H1 (cell line): ENCODE data around the gene IL2RG. TPM values are rescaled to one million over a fixed set of nuclear protein-coding genes. Genes with fewer than 3 reads are reported as not detected.
A peak's percentile ranks its signal among the peaks of the same experiment; 100 is the strongest.

Experiments
- CTCF ChIA-PET: fragments of 300-600 bp; sonication (Branson Sonifier 250); formaldehyde crosslinking; loops from one replicate; lab custom pipeline; 2021; ENCODE audit not compliant: partially characterized antibody; lab: Charles Lee
- POLR2A ChIA-PET: fragments of 300-600 bp; sonication (Branson Sonifier 250); formaldehyde crosslinking; loops from one replicate; lab custom pipeline; 2021; ENCODE audit warnings: inconsistent platforms; ENCODE audit not compliant: partially characterized antibody; lab: Charles Lee
- DNase-seq, 2 experiments: peaks; one replicate each; pipeline versions ENCODE4 v3.0.0 to v3.0.0-alpha.2; 2010 to 2022; ENCODE audit warnings: low spot score in 2 of 2, low read depth in 1 of 2, mixed read lengths in 1 of 2
- FAIRE-seq: peaks from 2 replicates; lab custom pipeline; 2011; peaks lifted over from hg19 to GRCh38; lab: Jason Lieb, UNC
- H2AFZ ChIP-seq: 2 replicates; pipeline ENCODE4 v1.8.1; 2012; ENCODE audit warnings: low read length, inconsistent platforms
- H2AK5ac ChIP-seq: 2 replicates; pipeline ENCODE4 v1.6.1; 2013; ENCODE audit warnings: low read depth, low read length
- H2BK120ac ChIP-seq: replicated peaks from 2 replicates; pipeline ENCODE3; 2013; ENCODE audit warnings: low read depth, low read length, inconsistent platforms
- H2BK12ac ChIP-seq: 2 replicates; pipeline ENCODE4 v1.6.1; 2013; ENCODE audit warnings: low read depth, low read length
- H2BK15ac ChIP-seq: 2 replicates; pipeline ENCODE4 v1.6.1; 2013; ENCODE audit warnings: low read length
- H2BK20ac ChIP-seq: 2 replicates; pipeline ENCODE4 v1.6.1; 2013; ENCODE audit warnings: low read length
- H2BK5ac ChIP-seq: 2 replicates; pipeline ENCODE4 v1.6.1; 2013; ENCODE audit warnings: low read depth, low read length
- H3K14ac ChIP-seq: 2 replicates; pipeline ENCODE4 v1.6.1; 2013; ENCODE audit warnings: inconsistent platforms; ENCODE audit not compliant: insufficient read length
- H3K18ac ChIP-seq: 2 replicates; pipeline ENCODE4 v1.6.1; 2013; ENCODE audit warnings: low read length; ENCODE audit errors: extremely low read depth
- H3K23ac ChIP-seq: 2 replicates; pipeline ENCODE4 v1.6.1; 2013; ENCODE audit warnings: inconsistent platforms; ENCODE audit not compliant: insufficient read length
- H3K23me2 ChIP-seq: 2 replicates; pipeline ENCODE4 v1.6.1; 2013; ENCODE audit warnings: low read depth, low read length
- H3K27ac ChIP-seq: 2 replicates; pipeline ENCODE4 v1.6.1; 2011; ENCODE audit warnings: low read depth, low read length, inconsistent platforms
- H3K27me3 ChIP-seq, 4 experiments: replicated peaks in 1 of 4; 1 replicate in 1 of 4; 2 replicates in 3 of 4; pipeline versions ENCODE4 v1.6.1 to v1.8.1; 2011 to 2013; ENCODE audit warnings: low read length in 3 of 4, mild to moderate bottlenecking in 3 of 4, inconsistent platforms in 2 of 4, mixed read lengths in 2 of 4, moderate library complexity in 1 of 4; ENCODE audit not compliant: control insufficient read depth in 3 of 4, insufficient read depth in 3 of 4; ENCODE audit errors: extremely low read depth in 1 of 4
- H3K36me3 ChIP-seq, 4 experiments: 2 replicates each; pipeline versions ENCODE4 v1.6.1 to v1.8.1; 2011 to 2013; ENCODE audit warnings: mild to moderate bottlenecking in 4 of 4, low read length in 3 of 4, moderate library complexity in 2 of 4, control low read depth in 1 of 4, inconsistent platforms in 1 of 4; ENCODE audit not compliant: insufficient read depth in 4 of 4, control insufficient read depth in 2 of 4
- H3K4ac ChIP-seq: replicated peaks from 2 replicates; pipeline ENCODE3; 2013; ENCODE audit warnings: low read length, low read depth, mixed read lengths, inconsistent platforms; ENCODE audit not compliant: insufficient read length
- H3K4me1 ChIP-seq, 4 experiments: replicated peaks in 1 of 4; 1 replicate in 1 of 4; 2 replicates in 3 of 4; pipeline versions ENCODE4 v1.6.1 to v1.8.1; 2011 to 2013; ENCODE audit warnings: low read length in 3 of 4, inconsistent platforms in 2 of 4, mixed read lengths in 1 of 4; ENCODE audit not compliant: insufficient read depth in 4 of 4, control insufficient read depth in 3 of 4
- H3K4me2 ChIP-seq, 2 experiments: 2 replicates each; pipeline versions ENCODE4 v1.6.1 to v1.8.1; 2011 to 2013; ENCODE audit warnings: low read depth in 2 of 2, low read length in 2 of 2, control low read depth in 1 of 2, inconsistent platforms in 1 of 2, mild to moderate bottlenecking in 1 of 2; ENCODE audit not compliant: insufficient read depth in 1 of 2
- H3K4me3 ChIP-seq, 4 experiments: fragments of 200-600, 300-600 bp in 1 of 4; sonication (generic), shearing (Covaris generic), sonication (Bioruptor Twin) in 1 of 4; 2 replicates each; pipeline versions ENCODE4 v1.5.1 to v1.8.1; 2011 to 2016; ENCODE audit warnings: low read length in 4 of 4, low read depth in 3 of 4, control low read depth in 2 of 4, inconsistent platforms in 2 of 4, mild to moderate bottlenecking in 2 of 4, mixed read lengths in 1 of 4, moderate library complexity in 1 of 4; ENCODE audit not compliant: insufficient read depth in 2 of 4; ENCODE audit errors: extremely low read depth in 1 of 4
- H3K56ac ChIP-seq: replicated peaks from 2 replicates; pipeline ENCODE3; 2013; ENCODE audit warnings: low read depth, mild to moderate bottlenecking, mixed read lengths, low read length, inconsistent platforms; ENCODE audit not compliant: insufficient read length
- H3K79me1 ChIP-seq: 2 replicates; pipeline ENCODE4 v1.6.1; 2013; ENCODE audit warnings: low read depth, low read length, control low read depth
- H3K79me2 ChIP-seq, 2 experiments: 2 replicates each; pipeline versions ENCODE4 v1.6.1 to v1.8.1; 2012 to 2013; ENCODE audit warnings: low read length in 2 of 2, mild to moderate bottlenecking in 2 of 2, inconsistent platforms in 1 of 2; ENCODE audit not compliant: insufficient read depth in 2 of 2, control insufficient read depth in 1 of 2
- H3K9ac ChIP-seq, 4 experiments: replicated peaks in 1 of 4; 1 replicate in 1 of 4; 2 replicates in 3 of 4; pipeline versions ENCODE4 v1.6.1 to v1.8.1; 2011 to 2013; ENCODE audit warnings: low read depth in 3 of 4, low read length in 3 of 4, control low read depth in 2 of 4, mild to moderate bottlenecking in 2 of 4, moderate library complexity in 2 of 4, inconsistent platforms in 1 of 4; ENCODE audit errors: extremely low read depth in 1 of 4
- H3K9me3 ChIP-seq, 2 experiments: 2 replicates each; pipeline versions ENCODE4 v1.6.1 to v1.8.1; 2012 to 2013; ENCODE audit warnings: mild to moderate bottlenecking in 2 of 2, moderate library complexity in 2 of 2, control low read depth in 1 of 2, inconsistent platforms in 1 of 2, low read depth in 1 of 2, low read length in 1 of 2, mixed read lengths in 1 of 2; ENCODE audit not compliant: insufficient read depth in 2 of 2
- H4K20me1 ChIP-seq, 2 experiments: replicated peaks in 1 of 2; 2 replicates each; pipeline versions ENCODE3 to v1.8.1; 2011 to 2013; ENCODE audit warnings: inconsistent platforms in 2 of 2, low read length in 2 of 2, mild to moderate bottlenecking in 1 of 2; ENCODE audit not compliant: insufficient read depth in 2 of 2, control insufficient read depth in 1 of 2
- H4K5ac ChIP-seq: 2 replicates; pipeline ENCODE4 v1.6.1; 2013; ENCODE audit warnings: low read length, low read depth, mixed read lengths, inconsistent platforms; ENCODE audit not compliant: insufficient read length
- H4K8ac ChIP-seq: 2 replicates; pipeline ENCODE4 v1.8.0; 2013; ENCODE audit warnings: mild to moderate bottlenecking, moderate library complexity, low read length, inconsistent platforms; ENCODE audit not compliant: insufficient read depth; ENCODE audit errors: extremely low read depth
- H4K91ac ChIP-seq: replicated peaks from 2 replicates; pipeline ENCODE3; 2013; ENCODE audit warnings: low read length, mixed read lengths, inconsistent platforms; ENCODE audit not compliant: insufficient read length
- JUN ChIP-seq: IDR thresholded peaks from 2 replicates; pipeline ENCODE4 v1.6.1; 2011; ENCODE audit warnings: low read depth, mild to moderate bottlenecking, improper control_type of control experiment, low read length
- RXRA ChIP-seq: IDR thresholded peaks from 2 replicates; pipeline ENCODE4 v1.6.1; 2011; ENCODE audit warnings: low read depth, mild to moderate bottlenecking, low read length, moderate library complexity; ENCODE audit not compliant: insufficient read depth
- SIN3A ChIP-seq, 2 experiments: IDR thresholded peaks in 1 of 2; conservative IDR thresholded peaks in 1 of 2; 2 replicates each; pipeline ENCODE4 v1.6.1; 2011 to 2012; ENCODE audit warnings: low read length in 2 of 2, improper control_type of control experiment in 1 of 2, low read depth in 1 of 2, mild to moderate bottlenecking in 1 of 2
- SUZ12 ChIP-seq: fragments of 200-600 bp; sonication (generic); IDR thresholded peaks from 2 replicates; pipeline ENCODE4 v1.6.1; 2012; ENCODE audit warnings: mild to moderate bottlenecking, inconsistent platforms, low read length, moderate library complexity, mixed read lengths
- WGBS, 2 experiments: shearing (Covaris generic) in 1 of 2; methylation state at CpG; one replicate each; pipeline versions ENCODE4 v1.1.6 to v1.1.7; 2013 to 2015; ENCODE audit warnings: low lambda C conversion rate in 2 of 2, mixed read lengths in 2 of 2, inconsistent platforms in 1 of 2, low coverage in 1 of 2, missing lambda C conversion rate in 1 of 2; ENCODE audit not compliant: insufficient replicate concordance in 2 of 2, insufficient coverage in 1 of 2, insufficient read length in 1 of 2; ENCODE audit errors: extremely low coverage in 1 of 2, missing lambda C conversion rate in 1 of 2; 5-methylcytosine and 5-hydroxymethylcytosine counted together
- polyA plus RNA-seq, 7 experiments: library from polyadenylated mRNA; depleted of rRNA in 3 of 7; stranded (reverse) in 5 of 7; unstranded in 2 of 7; fragments of >200 nt in 5 of 7; fragments of 200-250 nt in 2 of 7; gene quantifications; 1 replicate in 5 of 7; 2 replicates in 1 of 7; 4 replicates in 1 of 7; pipeline versions ENCODE4 v1.2.1 to v1.2.3, GENCODE V29; 2011 to 2013; ENCODE audit warnings: missing spikeins in 2 of 7, mixed read lengths in 2 of 7
- total RNA-seq: library from RNA; stranded (reverse); fragmentation: NEBNext Ultra II Directional; extraction: Animal tissue kit (Norgen Biotek cat#: 25700); gene quantifications from 2 replicates; pipeline ENCODE4 v1.2.1, GENCODE V29; 2021

IL2RG gene
- total and polyA plus RNA-seq, 2 of the 8 experiments (the other 6 are each of a cell fraction or from before 2014, with no cell fraction given): not detected

DNA sequence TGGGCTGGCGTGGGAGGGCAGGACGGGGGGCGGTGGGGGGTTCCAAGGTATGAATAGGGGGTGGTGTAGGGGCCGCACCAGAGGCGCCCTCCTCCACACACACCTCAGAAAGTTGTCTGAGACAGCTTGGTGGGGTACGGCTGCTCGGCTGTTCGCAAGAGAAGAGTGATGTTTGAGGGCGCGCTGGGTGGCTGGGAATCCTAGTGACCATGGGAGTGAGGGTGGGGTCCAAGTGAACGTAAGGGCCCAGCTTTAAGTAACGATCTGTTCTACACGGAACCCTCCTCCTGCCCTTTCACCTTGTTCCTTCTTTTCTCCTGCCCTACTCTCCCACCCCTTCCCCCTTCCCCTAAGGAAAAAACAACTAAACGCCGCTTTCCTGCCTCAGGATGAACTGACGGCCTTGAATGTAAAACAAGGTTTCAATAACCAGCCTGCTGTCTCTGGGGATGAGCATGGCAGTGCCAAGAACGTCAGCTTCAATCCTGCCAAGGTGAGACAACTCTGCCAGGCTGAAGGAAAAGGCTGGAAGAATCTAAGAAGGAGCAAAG is 7.7 kb upstream of the IL2RG start:
- H3K9ac ChIP-seq: peak overlapping the region in 3 of 4 experiments; percentile 14 to 78 (median 37); a peak in 4 of 7 replicates
- no peaks in the 10 kb centered on the region for H3K79me1 ChIP-seq
- no peak overlapping the region for H3K14ac ChIP-seq
- H3K4ac ChIP-seq: no peak overlapping the region
- H2BK15ac ChIP-seq: no peak overlapping the region
- peaks cover 0 to 3% (median 0%) of the 10 kb centered on the region in 4 experiments; a peak in 1 of 7 replicates for H3K27me3 ChIP-seq
- no peak overlapping the region for H2BK120ac ChIP-seq
- no peaks in the 10 kb centered on the region for H3K79me2 ChIP-seq
- no peak overlapping the region for H4K91ac ChIP-seq
- 14% methylated on average over 6 of the region's 17 CpGs; no CpG with 5 or more reads in 1 of the 2 experiments for WGBS, 2 experiments
- peaks cover 0 to 6% (median 2%) of the 10 kb centered on the region in 4 experiments; a peak in 3 of 7 replicates for H3K4me1 ChIP-seq
- no peaks in the 10 kb centered on the region; the same call in 1 of the 2 replicates for H3K23me2 ChIP-seq
- CTCF ChIA-PET: interaction anchor here (2.8 kb wide), 1 partner anchor 11 kb away, joined by 13 read pairs; no protein-coding TSS in a partner anchor
- TF ChIP-seq SIN3A (conservative IDR thresholded peaks at IDR 0.05 in 1 of 2, IDR thresholded peaks at IDR 0.05 in 1 of 2; ENCODE audit: low read depth in 1 of 2, low read length in 2 of 2) (0 out of 4 replicates have a peak, but pooled peaks of 1 of the 2 experiments have one; percentile 7), RXRA (no peak), JUN (no peak), SUZ12 (no peak)
- TF ChIP-seq, all 59 proteins: peak for 1
- Histone ChIP-seq H2BK5ac (no peak overlapping the region), H4K20me1 (peaks cover 0 to 2% of the 10 kb centered on the region in 2 experiments), H2BK20ac (no peak overlapping the region), H2AK5ac (0 out of 2 replicates have a peak overlapping the region, but pooled peaks have one; percentile 15), H3K18ac (no peak overlapping the region), H3K36me3 (peaks cover 2 to 35% (median 19%) of the 10 kb centered on the region in 4 experiments; a peak in 6 of 8 replicates), H2BK12ac (no peak overlapping the region), H3K23ac (no peak overlapping the region), H4K8ac (no peak overlapping the region), H3K4me3 (peak overlapping the region; percentile 43 to 84 (median 55)), H4K5ac (no peak overlapping the region), H2AFZ (no peak overlapping the region), H3K9me3 (no peaks in the 10 kb centered on the region), H3K4me2 (peak overlapping the region; percentile 67 to 91), H3K56ac (peak overlapping the region; percentile 54), H3K27ac (no peak overlapping the region)
- no peak for DNase-seq
- POLR2A ChIA-PET: interaction anchor here (0.9 to 2.7 kb wide), 7 partner anchors 9 to 133 kb away, joined by 3 to 17 read pairs (median 5); partner anchors contain the start of gene SNX12
- FAIRE-seq: no peak
